ENCODE results near the gene RAB11FIP3.

DNA sequence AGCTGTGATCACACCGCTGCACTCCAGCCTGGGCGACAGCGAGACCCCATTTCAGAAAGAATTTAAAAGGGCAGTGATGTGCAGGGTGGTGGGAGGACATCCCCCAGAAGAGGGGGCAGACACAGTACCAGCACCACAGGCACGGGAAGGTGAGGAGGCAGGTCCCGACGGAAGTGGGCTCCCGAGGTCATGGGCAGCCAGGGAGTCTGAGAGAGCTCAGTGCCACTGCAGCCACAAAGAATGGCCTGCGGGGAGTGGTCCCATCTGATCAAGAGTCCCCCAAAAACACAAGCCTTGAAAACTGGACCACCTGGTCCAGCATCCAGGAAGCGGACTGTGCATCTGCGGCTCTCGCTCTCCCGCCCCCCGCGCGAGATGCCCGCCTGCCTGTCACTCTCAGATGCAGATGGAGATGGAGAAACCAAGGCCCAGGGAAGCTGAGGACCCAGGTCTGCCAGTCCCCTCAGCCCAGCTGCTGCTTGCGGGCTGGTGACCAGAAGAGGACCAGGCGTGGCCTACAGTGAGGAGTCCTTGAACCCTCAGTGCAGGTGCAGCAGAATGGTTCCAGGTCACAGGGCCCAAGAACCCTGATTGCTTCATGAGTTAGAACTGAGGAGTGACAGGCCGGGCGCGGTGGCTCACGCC lies 97.8 kb downstream of the RAB11FIP3 start:
- TF ChIP-seq HMG20B (CRISPR knock-in tag; IDR thresholded peaks at IDR 0.05) (no peak), SNRNP70 (optimal IDR thresholded peaks at IDR 0.05; ENCODE audit: low read depth, low read length) (no peak), ZFP36 (IDR thresholded peaks at IDR 0.05; ENCODE audit: low read depth, low read length, partially characterized antibody) (no peak)

Data from K562 (cell line).